Measurements from ENCODE around the gene MYL2. TPM values are rescaled to one million over a fixed set of nuclear protein-coding genes. Genes with fewer than 3 reads are reported as not detected.

MYL2 gene
- total and polyA plus RNA-seq, 7 donors = 4.2 to 22.8 (median 19.0) TPM; not detected in 4

- TF ChIP-seq POLR2AphosphoS5 (IDR thresholded peaks at IDR 0.05) = no peak
- no peak for TF ChIP-seq EP300 (IDR thresholded peaks at IDR 0.05)
- TF ChIP-seq, protein P1, sequence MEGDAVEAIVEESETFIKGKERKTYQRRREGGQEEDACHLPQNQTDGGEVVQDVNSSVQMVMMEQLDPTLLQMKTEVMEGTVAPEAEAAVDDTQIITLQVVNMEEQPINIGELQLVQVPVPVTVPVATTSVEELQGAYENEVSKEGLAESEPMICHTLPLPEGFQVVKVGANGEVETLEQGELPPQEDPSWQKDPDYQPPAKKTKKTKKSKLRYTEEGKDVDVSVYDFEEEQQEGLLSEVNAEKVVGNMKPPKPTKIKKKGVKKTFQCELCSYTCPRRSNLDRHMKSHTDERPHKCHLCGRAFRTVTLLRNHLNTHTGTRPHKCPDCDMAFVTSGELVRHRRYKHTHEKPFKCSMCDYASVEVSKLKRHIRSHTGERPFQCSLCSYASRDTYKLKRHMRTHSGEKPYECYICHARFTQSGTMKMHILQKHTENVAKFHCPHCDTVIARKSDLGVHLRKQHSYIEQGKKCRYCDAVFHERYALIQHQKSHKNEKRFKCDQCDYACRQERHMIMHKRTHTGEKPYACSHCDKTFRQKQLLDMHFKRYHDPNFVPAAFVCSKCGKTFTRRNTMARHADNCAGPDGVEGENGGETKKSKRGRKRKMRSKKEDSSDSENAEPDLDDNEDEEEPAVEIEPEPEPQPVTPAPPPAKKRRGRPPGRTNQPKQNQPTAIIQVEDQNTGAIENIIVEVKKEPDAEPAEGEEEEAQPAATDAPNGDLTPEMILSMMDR (IDR thresholded peaks at IDR 0.05) = no peak
- TF ChIP-seq POLR2A (IDR thresholded peaks at IDR 0.05) = no peak
- H3K9me3 ChIP-seq = no peaks in the 10 kb centered on the region
- H3K4me3 ChIP-seq = no peak overlapping the region
- intact Hi-C loops (cut with DNase I) = loop anchor here (2.0 to 5.0 kb wide), 3 partner anchors 238 to 376 kb away; no protein-coding TSS in a partner anchor
- 38 to 42% methylated on average over 13 of the region's 13 CpGs for WGBS, 2 donors
- DNase-seq = no peak
- peaks cover 0 to 23% (median 3%) of the 10 kb centered on the region in 3 donors for H3K27me3 ChIP-seq
- no peaks in the 10 kb centered on the region for H3K36me3 ChIP-seq
- H3K27ac ChIP-seq = no peak overlapping the region
- peaks cover 0 to 8% (median 3%) of the 10 kb centered on the region in 4 donors for H3K4me1 ChIP-seq
Observed at GRCh38 chr12:110936367-110937103, 16.2 kb upstream of the MYL2 start.

GRCh38 chr12:110935588-110935987 is 15.2 kb upstream of the MYL2 start:
- H3K9me3 ChIP-seq = no peaks in the 10 kb centered on the region
- no peak overlapping the region for H3K27ac ChIP-seq
- no peak overlapping the region for H3K4me3 ChIP-seq
- H3K4me1 ChIP-seq = peaks cover 0 to 8% (median 3%) of the 10 kb centered on the region in 4 donors
- intact Hi-C loops (cut with DNase I) = loop anchor here (5.0 kb wide), 1 partner anchor 362 kb away; no protein-coding TSS in a partner anchor
- peaks cover 0 to 18% (median 3%) of the 10 kb centered on the region in 3 donors for H3K27me3 ChIP-seq
- WGBS, 2 donors = 95% methylated on average over 4 of the region's 4 CpGs
- no peak for DNase-seq
- H3K36me3 ChIP-seq = no peaks in the 10 kb centered on the region
- TF ChIP-seq, protein P1 (IDR thresholded peaks at IDR 0.05) = no peak
- no peak for TF ChIP-seq POLR2A (IDR thresholded peaks at IDR 0.05)
- TF ChIP-seq POLR2AphosphoS5 (IDR thresholded peaks at IDR 0.05) = no peak
- no peak for TF ChIP-seq EP300 (IDR thresholded peaks at IDR 0.05)

DNA sequence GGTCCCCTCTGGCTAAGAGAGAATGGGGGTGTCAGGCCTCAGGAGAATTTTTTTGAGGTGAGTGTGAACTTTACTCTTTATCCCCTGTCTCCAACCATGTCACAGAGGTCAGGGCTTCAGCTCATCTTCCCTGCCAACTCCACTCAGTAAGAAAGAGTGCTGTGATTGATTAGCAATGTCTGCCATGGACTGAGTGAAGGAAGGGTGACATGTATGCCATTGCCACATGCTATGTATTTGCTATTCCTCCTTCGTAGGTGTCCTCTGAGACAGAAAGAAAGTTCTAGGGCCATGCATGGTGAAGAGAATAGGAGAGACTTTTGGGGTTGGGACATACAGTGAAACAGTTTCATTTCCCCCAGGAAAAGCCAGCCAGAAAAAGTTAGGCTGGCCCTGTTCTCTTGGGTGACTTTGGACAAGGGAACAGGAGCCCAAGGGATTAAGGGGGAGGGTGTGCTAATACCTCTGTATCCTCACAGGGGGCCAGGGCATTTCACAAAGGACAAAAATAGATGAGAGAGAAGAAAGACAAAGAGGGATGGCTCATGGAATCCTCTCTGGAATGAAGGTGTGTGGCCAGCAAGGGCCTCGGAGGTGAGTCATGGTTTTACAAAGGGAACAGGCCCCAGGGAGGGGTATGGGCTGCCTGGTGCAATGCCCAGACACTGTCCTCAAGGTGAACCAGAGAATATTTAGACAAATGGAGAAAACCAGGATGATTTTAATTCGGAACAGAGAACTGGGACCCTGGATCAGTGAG is 13.9 kb upstream of the MYL2 start:
- TF ChIP-seq EP300 (IDR thresholded peaks at IDR 0.05) (no peak), POLR2A (IDR thresholded peaks at IDR 0.05) (no peak), POLR2AphosphoS5 (IDR thresholded peaks at IDR 0.05) (no peak)
- TF ChIP-seq, protein P1 (IDR thresholded peaks at IDR 0.05) = no peak
- peak overlapping the region in 1 of 4 donors; percentile 8 for H3K27ac ChIP-seq
- no peaks in the 10 kb centered on the region for H3K36me3 ChIP-seq
- H3K4me3 ChIP-seq = no peak overlapping the region
- WGBS, 2 donors = 62 to 77% methylated on average over 3 of the region's 3 CpGs
- peaks cover 0 to 18% (median 3%) of the 10 kb centered on the region in 3 donors for H3K27me3 ChIP-seq
- intact Hi-C loops (cut with DNase I) = no loop called here
- DNase-seq = no peak
- H3K4me1 ChIP-seq = peaks cover 0 to 8% (median 3%) of the 10 kb centered on the region in 4 donors
- H3K9me3 ChIP-seq = no peaks in the 10 kb centered on the region

GRCh38 chr12:110933326-110933974 is 13.1 kb upstream of the MYL2 start:
- Histone ChIP-seq H3K27ac (no peak overlapping the region), H3K36me3 (no peaks in the 10 kb centered on the region), H3K4me3 (no peak overlapping the region), H3K9me3 (no peaks in the 10 kb centered on the region), H3K4me1 (peaks cover 0 to 8% (median 3%) of the 10 kb centered on the region in 4 donors), H3K27me3 (peaks cover 0 to 18% (median 3%) of the 10 kb centered on the region in 3 donors)
- intact Hi-C loops (cut with DNase I) = no loop called here
- TF ChIP-seq POLR2AphosphoS5 (IDR thresholded peaks at IDR 0.05) = no peak
- no peak for TF ChIP-seq POLR2A (IDR thresholded peaks at IDR 0.05)
- no peak for TF ChIP-seq EP300 (IDR thresholded peaks at IDR 0.05)
- TF ChIP-seq, protein P1 (IDR thresholded peaks at IDR 0.05) = no peak
- 92 to 96% methylated on average over 16 of the region's 16 CpGs for WGBS, 2 donors
- DNase-seq = no peak
